Neuronal stem cell (in vitro differentiated cells): ENCODE measurements around the gene ASNS.

Experiments used
- DNase-seq: peaks from one replicate; pipeline ENCODE4 v3.0.0-alpha.2; 2013; ENCODE audit warnings: low spot score
- H2AFZ ChIP-seq: one replicate; pipeline ENCODE4 v1.6.1; 2013; ENCODE audit warnings: mild to moderate bottlenecking, low read length, inconsistent platforms
- H2AK5ac ChIP-seq: 2 replicates; pipeline ENCODE4 v1.6.1; 2013; ENCODE audit warnings: low read depth, mild to moderate bottlenecking, inconsistent platforms, low read length, moderate library complexity, mixed read lengths
- H2BK120ac ChIP-seq: 2 replicates; pipeline ENCODE4 v1.6.1; 2013; ENCODE audit warnings: low read depth, mild to moderate bottlenecking, inconsistent platforms, low read length, moderate library complexity, mixed read lengths
- H2BK12ac ChIP-seq: one replicate; pipeline ENCODE4 v1.6.1; 2013; ENCODE audit warnings: low read length, inconsistent platforms
- H2BK15ac ChIP-seq: 2 replicates; pipeline ENCODE4 v1.6.1; 2013; ENCODE audit warnings: mild to moderate bottlenecking, low read length, inconsistent platforms, mixed read lengths
- H2BK5ac ChIP-seq: one replicate; pipeline ENCODE4 v1.6.1; 2013; ENCODE audit warnings: inconsistent platforms, mild to moderate bottlenecking, low read length, moderate library complexity
- H3K14ac ChIP-seq: one replicate; pipeline ENCODE4 v1.6.1; 2013; ENCODE audit warnings: low read length, inconsistent platforms
- H3K18ac ChIP-seq: 2 replicates; pipeline ENCODE4 v1.6.1; 2013; ENCODE audit warnings: low read length, inconsistent platforms
- H3K23ac ChIP-seq: 2 replicates; pipeline ENCODE4 v1.6.1; 2013; ENCODE audit warnings: low read depth, mild to moderate bottlenecking, mixed read lengths, low read length, inconsistent platforms; ENCODE audit not compliant: poor library complexity
- H3K27ac ChIP-seq: replicated peaks from 3 replicates; pipeline ENCODE4 v1.5.1; 2013; ENCODE audit warnings: low read length, inconsistent platforms
- H3K27me3 ChIP-seq, 3 experiments: 2 replicates each; pipeline ENCODE4 v1.6.1; 2013; ENCODE audit warnings: low read length in 3 of 3, mild to moderate bottlenecking in 2 of 3, inconsistent platforms in 1 of 3, low read depth in 1 of 3, mixed read lengths in 1 of 3, moderate library complexity in 1 of 3; ENCODE audit not compliant: control insufficient read depth in 3 of 3, insufficient read depth in 3 of 3
- H3K36me3 ChIP-seq, 2 donors: replicated peaks in 1 of 2; 2 replicates each; pipeline ENCODE4 v1.6.1; 2013; ENCODE audit warnings: low read length in 2 of 2; ENCODE audit not compliant: control insufficient read depth in 2 of 2, insufficient read depth in 2 of 2
- H3K4ac ChIP-seq: 2 replicates; pipeline ENCODE4 v1.6.1; 2013; ENCODE audit warnings: inconsistent platforms, mild to moderate bottlenecking, low read length, moderate library complexity
- H3K4me1 ChIP-seq, 2 donors: 1 replicate in 1 of 2; 2 replicates in 1 of 2; pipeline ENCODE4 v1.6.1; 2013; ENCODE audit warnings: low read length in 2 of 2, low read depth in 1 of 2; ENCODE audit not compliant: control insufficient read depth in 2 of 2, insufficient read depth in 1 of 2
- H3K4me2 ChIP-seq: one replicate; pipeline ENCODE4 v1.6.1; 2013; ENCODE audit warnings: mild to moderate bottlenecking, low read length, inconsistent platforms; ENCODE audit not compliant: insufficient read depth, poor library complexity, severe bottlenecking
- H3K4me3 ChIP-seq, 2 donors: 2 replicates each; pipeline ENCODE4 v1.5.1; 2013; ENCODE audit warnings: low read length in 2 of 2, mild to moderate bottlenecking in 2 of 2, inconsistent platforms in 1 of 2, moderate library complexity in 1 of 2
- H3K79me1 ChIP-seq: one replicate; pipeline ENCODE4 v1.6.1; 2013; ENCODE audit warnings: low read depth, mild to moderate bottlenecking, inconsistent platforms, low read length, moderate library complexity
- H3K9ac ChIP-seq: one replicate; pipeline ENCODE4 v1.6.1; 2013; ENCODE audit warnings: mild to moderate bottlenecking, low read depth, low read length, inconsistent platforms; ENCODE audit not compliant: poor library complexity
- H3K9me3 ChIP-seq, 2 donors: replicated peaks in 1 of 2; 2 replicates each; pipeline versions ENCODE3 to v1.6.1; 2013; ENCODE audit warnings: low read length in 2 of 2, mild to moderate bottlenecking in 2 of 2, inconsistent platforms in 1 of 2, low read depth in 1 of 2, mixed read lengths in 1 of 2, moderate library complexity in 1 of 2; ENCODE audit not compliant: control insufficient read depth in 2 of 2, insufficient read depth in 1 of 2
- H4K8ac ChIP-seq: one replicate; pipeline ENCODE4 v1.6.1; 2013; ENCODE audit warnings: low read depth, mild to moderate bottlenecking, inconsistent platforms, low read length, moderate library complexity
- H4K91ac ChIP-seq: one replicate; pipeline ENCODE4 v1.6.1; 2013; ENCODE audit warnings: low read length, low read depth, mild to moderate bottlenecking, inconsistent platforms; ENCODE audit not compliant: poor library complexity
- WGBS, 2 donors: extraction: QIAGEN DNeasy Blood & Tissue Kit; methylation state at CpG; one replicate each; pipeline ENCODE4 v1.1.7; 2013; ENCODE audit warnings: missing lambda C conversion rate in 2 of 2, mixed read lengths in 1 of 2; ENCODE audit not compliant: insufficient read length in 2 of 2, insufficient replicate concordance in 1 of 2; ENCODE audit errors: extremely low coverage in 2 of 2; 5-methylcytosine and 5-hydroxymethylcytosine counted together

The ASNS gene

DNA sequence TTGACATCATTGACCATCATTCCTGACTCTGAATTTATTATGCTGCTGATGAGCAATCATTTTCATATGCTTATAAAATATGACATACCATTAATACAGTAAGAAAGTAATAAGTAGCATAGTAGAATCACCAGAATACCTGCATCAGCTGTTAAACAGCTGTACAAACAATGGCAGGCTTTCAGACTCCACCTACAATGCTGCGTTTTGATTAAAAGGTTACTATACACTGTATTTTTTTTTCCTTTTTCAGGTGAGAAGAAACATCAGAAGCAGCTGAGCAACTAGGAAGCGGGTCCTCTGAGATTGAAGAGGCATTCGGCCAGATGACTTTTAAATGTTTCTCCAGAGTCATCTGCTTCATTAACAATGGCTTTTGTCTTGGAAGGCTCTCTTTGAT is 7.1 kb downstream of the ASNS start:
- no peak overlapping the region for H3K27ac ChIP-seq
- H4K91ac ChIP-seq, result no peak overlapping the region
- no peak overlapping the region for H3K4ac ChIP-seq
- H3K9me3 ChIP-seq, result no peaks in the 10 kb centered on the region
- H3K4me2 ChIP-seq, result no peak overlapping the region
- no peak overlapping the region for H3K18ac ChIP-seq
- H4K8ac ChIP-seq, result no peak overlapping the region
- no peak overlapping the region for H2BK12ac ChIP-seq
- no peak overlapping the region for H2BK5ac ChIP-seq
- peaks cover 4 to 77% of the 10 kb centered on the region in 2 donors for H3K36me3 ChIP-seq
- no peak overlapping the region for H2AFZ ChIP-seq
- no peak for DNase-seq
- H3K9ac ChIP-seq, result no peak overlapping the region
- H3K14ac ChIP-seq, result no peak overlapping the region
- H2BK15ac ChIP-seq, result no peak overlapping the region
- no peaks in the 10 kb centered on the region for H3K79me1 ChIP-seq
- H3K23ac ChIP-seq, result no peak overlapping the region
- WGBS, 2 donors, result no CpG with 5 or more reads among the region's 3 CpGs
- no peak overlapping the region for H2BK120ac ChIP-seq
- no peaks in the 10 kb centered on the region for H3K4me1 ChIP-seq
- no peak overlapping the region for H2AK5ac ChIP-seq
- H3K27me3 ChIP-seq, result no peaks in the 10 kb centered on the region
- H3K4me3 ChIP-seq, result no peak overlapping the region

- H3K79me1 ChIP-seq, result no peaks in the 10 kb centered on the region
- H3K4me3 ChIP-seq, result no peak overlapping the region
- no peak overlapping the region for H3K4ac ChIP-seq
- no peak overlapping the region for H2AFZ ChIP-seq
- no peak overlapping the region for H2BK120ac ChIP-seq
- H4K8ac ChIP-seq, result no peak overlapping the region
- no peak overlapping the region for H3K23ac ChIP-seq
- H2AK5ac ChIP-seq, result no peak overlapping the region
- H3K18ac ChIP-seq, result no peak overlapping the region
- WGBS, 2 donors, result no CpG with 5 or more reads among the region's 4 CpGs
- peaks cover 3 to 87% of the 10 kb centered on the region in 2 donors for H3K36me3 ChIP-seq
- H3K4me1 ChIP-seq, result no peaks in the 10 kb centered on the region
- no peak overlapping the region for H4K91ac ChIP-seq
- H3K9me3 ChIP-seq, result no peaks in the 10 kb centered on the region
- no peaks in the 10 kb centered on the region for H3K27me3 ChIP-seq
- H2BK5ac ChIP-seq, result no peak overlapping the region
- no peak overlapping the region for H3K27ac ChIP-seq
- H2BK15ac ChIP-seq, result no peak overlapping the region
- no peak overlapping the region for H3K4me2 ChIP-seq
- no peak overlapping the region for H3K14ac ChIP-seq
- no peak overlapping the region for H2BK12ac ChIP-seq
- DNase-seq, result no peak
- no peak overlapping the region for H3K9ac ChIP-seq
Measured at GRCh38 chr7:97859606-97860204, 12.5 kb downstream of the ASNS start.

DNA sequence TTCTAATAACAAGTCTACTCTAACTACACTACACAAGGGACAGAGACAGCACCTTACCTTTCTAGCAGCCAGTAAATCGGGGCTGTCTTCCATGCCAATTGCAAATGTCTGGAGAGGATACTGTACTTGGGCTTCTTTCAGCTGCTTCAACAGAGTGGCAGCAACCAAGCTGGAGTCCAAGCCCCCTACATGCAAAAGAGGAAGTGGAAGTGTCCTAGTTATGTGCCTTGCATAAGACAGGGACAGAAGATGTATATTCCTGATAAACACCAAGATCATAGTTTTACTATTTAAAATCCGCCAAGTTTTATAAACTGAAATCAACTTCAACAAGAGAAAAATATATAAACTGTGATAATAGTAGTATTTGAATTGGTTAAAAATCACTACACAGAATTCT is 14.0 kb downstream of the ASNS start:
- DNase-seq, result no peak
- no peak overlapping the region for H4K8ac ChIP-seq
- H3K36me3 ChIP-seq, result peaks cover 4 to 91% of the 10 kb centered on the region in 2 donors

GRCh38 chr7:97857544-97857943 is 14.7 kb downstream of the ASNS start:
- Histone ChIP-seq H3K4ac (no peak overlapping the region), H3K18ac (no peak overlapping the region), H4K8ac (no peak overlapping the region), H3K9me3 (no peaks in the 10 kb centered on the region), H4K91ac (no peak overlapping the region), H3K4me2 (no peak overlapping the region), H2AK5ac (no peak overlapping the region), H3K27ac (no peak overlapping the region), H3K9ac (no peak overlapping the region), H3K27me3 (no peaks in the 10 kb centered on the region), H3K23ac (no peak overlapping the region), H3K4me3 (no peak overlapping the region), H2BK15ac (no peak overlapping the region), H3K36me3 (peaks cover 4 to 92% of the 10 kb centered on the region in 2 donors), H2BK5ac (no peak overlapping the region), H2BK120ac (no peak overlapping the region), H3K79me1 (no peaks in the 10 kb centered on the region), H3K14ac (no peak overlapping the region), H3K4me1 (no peaks in the 10 kb centered on the region), H2AFZ (no peak overlapping the region), H2BK12ac (no peak overlapping the region)
- no peak for DNase-seq
- WGBS, 2 donors, result no CpG with 5 or more reads among the region's 5 CpGs

More for the DNA sequence above, 14.0 kb downstream of the ASNS start:
- no CpG with 5 or more reads among the region's 2 CpGs for WGBS, 2 donors
- H3K4me3 ChIP-seq, result no peak overlapping the region
- no peak overlapping the region for H2BK120ac ChIP-seq
- H3K27me3 ChIP-seq, result no peaks in the 10 kb centered on the region
- no peak overlapping the region for H3K4me2 ChIP-seq
- H4K91ac ChIP-seq, result no peak overlapping the region
- H3K23ac ChIP-seq, result no peak overlapping the region
- H3K14ac ChIP-seq, result no peak overlapping the region
- H3K4ac ChIP-seq, result no peak overlapping the region
- H2BK12ac ChIP-seq, result no peak overlapping the region
- H3K18ac ChIP-seq, result no peak overlapping the region
- H3K4me1 ChIP-seq, result no peaks in the 10 kb centered on the region
- H3K9ac ChIP-seq, result no peak overlapping the region
- H2AK5ac ChIP-seq, result no peak overlapping the region
- H3K79me1 ChIP-seq, result no peaks in the 10 kb centered on the region
- no peaks in the 10 kb centered on the region for H3K9me3 ChIP-seq
- H2AFZ ChIP-seq, result no peak overlapping the region
- H3K27ac ChIP-seq, result no peak overlapping the region
- H2BK15ac ChIP-seq, result no peak overlapping the region
- H2BK5ac ChIP-seq, result no peak overlapping the region
